ENCODE measurements around the gene RPL22L1.

The RPL22L1 gene

GRCh38 chr3:170865209-170866094 lies 4.5 kb downstream of the RPL22L1 start:
- DNase-seq (ENCODE audit: insufficient read length, low spot score): no peak
- TF ChIP-seq POLR2A (IDR thresholded peaks at IDR 0.05; ENCODE audit: low read depth, low read length): peak; percentile 55
- TF ChIP-seq TAF1 (IDR thresholded peaks at IDR 0.05; ENCODE audit: low read depth, low read length): no peak
- no peak for TF ChIP-seq PAX5 (IDR thresholded peaks at IDR 0.05; ENCODE audit: insufficient read depth, low read length, severe bottlenecking)
- 0 out of 2 replicates have a peak, but pooled peaks have one; percentile 27 for TF ChIP-seq POU2F2 (IDR thresholded peaks at IDR 0.05; ENCODE audit: low read depth, low read length)
- TF ChIP-seq POLR2AphosphoS5 (IDR thresholded peaks at IDR 0.05; ENCODE audit: low read depth, low read length): no peak
- no peak for FAIRE-seq

GRCh38 chr3:170864525-170865208 lies 5.3 kb downstream of the RPL22L1 start:
- TF ChIP-seq POLR2A (IDR thresholded peaks at IDR 0.05; ENCODE audit: low read depth, low read length) (peak; percentile 20; the same call in 1 of the 2 replicates), POU2F2 (IDR thresholded peaks at IDR 0.05; ENCODE audit: low read depth, low read length) (no peak)
- DNase-seq (ENCODE audit: insufficient read length, low spot score) (no peak), FAIRE-seq (no peak)

GRCh38 chr3:170863816-170864215 lies 6.2 kb downstream of the RPL22L1 start:
- DNase-seq (ENCODE audit: insufficient read length, low spot score) (no peak), FAIRE-seq (no peak)
- TF ChIP-seq POLR2AphosphoS5 (IDR thresholded peaks at IDR 0.05; ENCODE audit: low read depth, low read length) (no peak), POLR2A (IDR thresholded peaks at IDR 0.05; ENCODE audit: low read depth, low read length) (no peak), TAF1 (IDR thresholded peaks at IDR 0.05; ENCODE audit: low read depth, low read length) (no peak), PAX5 (IDR thresholded peaks at IDR 0.05; ENCODE audit: insufficient read depth, low read length, severe bottlenecking) (no peak), SPI1 (IDR thresholded peaks at IDR 0.05; ENCODE audit: low read depth, low read length) (no peak), POU2F2 (IDR thresholded peaks at IDR 0.05; ENCODE audit: low read depth, low read length) (no peak)

GRCh38 chr3:170862618-170863374 lies 7.2 kb downstream of the RPL22L1 start:
- TF ChIP-seq POU2F2 (IDR thresholded peaks at IDR 0.05; ENCODE audit: low read depth, low read length): no peak
- no peak for TF ChIP-seq PAX5 (IDR thresholded peaks at IDR 0.05; ENCODE audit: insufficient read depth, low read length, severe bottlenecking)
- no peak for TF ChIP-seq POLR2A (IDR thresholded peaks at IDR 0.05; ENCODE audit: low read depth, low read length)
- no peak for FAIRE-seq
- DNase-seq (ENCODE audit: insufficient read length, low spot score): no peak

GRCh38 chr3:170858599-170858998 lies 11.4 kb downstream of the RPL22L1 start:
- no peak for DNase-seq (ENCODE audit: insufficient read length, low spot score)
- TF ChIP-seq SPI1 (IDR thresholded peaks at IDR 0.05; ENCODE audit: low read depth, low read length) (no peak), POLR2AphosphoS5 (IDR thresholded peaks at IDR 0.05; ENCODE audit: low read depth, low read length) (no peak), TAF1 (IDR thresholded peaks at IDR 0.05; ENCODE audit: low read depth, low read length) (no peak), PAX5 (IDR thresholded peaks at IDR 0.05; ENCODE audit: insufficient read depth, low read length, severe bottlenecking) (no peak), POU2F2 (IDR thresholded peaks at IDR 0.05; ENCODE audit: low read depth, low read length) (no peak), POLR2A (IDR thresholded peaks at IDR 0.05; ENCODE audit: low read depth, low read length) (no peak)
- FAIRE-seq: peak; percentile 52

- no peak for TF ChIP-seq POU2F2 (IDR thresholded peaks at IDR 0.05; ENCODE audit: low read depth, low read length)
- no peak for TF ChIP-seq POLR2AphosphoS5 (IDR thresholded peaks at IDR 0.05; ENCODE audit: low read depth, low read length)
- TF ChIP-seq SPI1 (IDR thresholded peaks at IDR 0.05; ENCODE audit: low read depth, low read length): no peak
- no peak for TF ChIP-seq TAF1 (IDR thresholded peaks at IDR 0.05; ENCODE audit: low read depth, low read length)
- no peak for TF ChIP-seq PAX5 (IDR thresholded peaks at IDR 0.05; ENCODE audit: insufficient read depth, low read length, severe bottlenecking)
- DNase-seq (ENCODE audit: insufficient read length, low spot score) (no peak), FAIRE-seq (no peak)
Observed at GRCh38 chr3:170852324-170852723, 17.7 kb downstream of the RPL22L1 start.

GRCh38 chr3:170848292-170848917 lies 21.6 kb downstream of the RPL22L1 start:
- TF ChIP-seq SPI1 (IDR thresholded peaks at IDR 0.05; ENCODE audit: low read depth, low read length): no peak
- TF ChIP-seq PAX5 (IDR thresholded peaks at IDR 0.05; ENCODE audit: insufficient read depth, low read length, severe bottlenecking): no peak
- no peak for TF ChIP-seq POLR2AphosphoS5 (IDR thresholded peaks at IDR 0.05; ENCODE audit: low read depth, low read length)
- no peak for TF ChIP-seq POLR2A (IDR thresholded peaks at IDR 0.05; ENCODE audit: low read depth, low read length)
- TF ChIP-seq TAF1 (IDR thresholded peaks at IDR 0.05; ENCODE audit: low read depth, low read length): no peak
- no peak for TF ChIP-seq POU2F2 (IDR thresholded peaks at IDR 0.05; ENCODE audit: low read depth, low read length)
- DNase-seq (ENCODE audit: insufficient read length, low spot score) (no peak), FAIRE-seq (no peak)

- no peak for DNase-seq (ENCODE audit: insufficient read length, low spot score)
- no peak for TF ChIP-seq POLR2A (IDR thresholded peaks at IDR 0.05; ENCODE audit: low read depth, low read length)
- no peak for TF ChIP-seq SPI1 (IDR thresholded peaks at IDR 0.05; ENCODE audit: low read depth, low read length)
Observed at GRCh38 chr3:170844377-170844776, 25.6 kb downstream of the RPL22L1 start.

GRCh38 chr3:170840291-170840859 lies 29.6 kb downstream of the RPL22L1 start:
- no peak for DNase-seq (ENCODE audit: insufficient read length, low spot score)
- FAIRE-seq: no peak
- TF ChIP-seq POU2F2 (IDR thresholded peaks at IDR 0.05; ENCODE audit: low read depth, low read length) (no peak), TAF1 (IDR thresholded peaks at IDR 0.05; ENCODE audit: low read depth, low read length) (no peak), POLR2AphosphoS5 (IDR thresholded peaks at IDR 0.05; ENCODE audit: low read depth, low read length) (no peak), PAX5 (IDR thresholded peaks at IDR 0.05; ENCODE audit: insufficient read depth, low read length, severe bottlenecking) (no peak)

More at GRCh38 chr3:170844377-170844776, 25.6 kb downstream of the RPL22L1 start:
- FAIRE-seq: no peak
